K562 (cell line): ENCODE results near the gene LRRC25. TPM values are rescaled to one million over a fixed set of nuclear protein-coding genes. Genes with fewer than 3 reads are reported as not detected.

Experiments used
- ARID1B ChIP-seq: fragments of 450-650 bp; IDR thresholded peaks from 2 replicates; pipeline ENCODE4 v1.6.1; 2016; ENCODE audit warnings: antibody characterized with exemption, mild to moderate bottlenecking, inconsistent platforms
- ARID2 ChIP-seq: fragments of 450-650 bp; IDR thresholded peaks from 2 replicates; pipeline ENCODE4 v1.6.1; 2017; ENCODE audit warnings: antibody characterized with exemption, mild to moderate bottlenecking
- BACH1 ChIP-seq: fragments of 200-800 bp; sonication (Bioruptor generic); IDR thresholded peaks from 2 replicates; pipeline ENCODE4 v1.6.1; 2016; ENCODE audit warnings: missing genetic modification characterization, missing compliant biosample characterization
- ELF2 ChIP-seq: fragments of 250-450 bp; sonication (Bioruptor Pico); IDR thresholded peaks from 2 replicates; pipeline ENCODE4 v1.5.0; 2021; ENCODE audit warnings: mild to moderate bottlenecking
- GATAD2B ChIP-seq: fragments of 450-650 bp; IDR thresholded peaks from 2 replicates; pipeline ENCODE4 v1.6.1; 2017; ENCODE audit warnings: mild to moderate bottlenecking, borderline replicate concordance
- HCFC1 ChIP-seq: IDR thresholded peaks from 2 replicates; pipeline ENCODE4 v1.6.1; 2012; ENCODE audit warnings: low read depth, low read length, improper control_type of control experiment
- HMG20A ChIP-seq: fragments of 450-650 bp; formaldehyde crosslinking; conservative IDR thresholded peaks from 2 replicates; pipeline ENCODE4 v1.4.0; 2020; ENCODE audit warnings: mild to moderate bottlenecking, mixed read lengths
- IRF2 ChIP-seq: sonication (generic); formaldehyde crosslinking; IDR thresholded peaks from 2 replicates; pipeline ENCODE4 v1.8.1; 2022; ENCODE audit warnings: mild to moderate bottlenecking, missing genetic modification reagents
- MAZ ChIP-seq, 2 experiments: fragments of 450-650 bp in 1 of 2; sonication (generic) in 1 of 2; formaldehyde crosslinking; IDR thresholded peaks in 1 of 2; conservative IDR thresholded peaks in 1 of 2; 2 replicates each; pipeline versions ENCODE4 v1.4.0 to v1.5.0; 2020; ENCODE audit warnings: mild to moderate bottlenecking in 1 of 2, missing genetic modification reagents in 1 of 2
- MCM5 ChIP-seq: fragments of 450-650 bp; IDR thresholded peaks from 2 replicates; pipeline ENCODE4 v1.6.1; 2016; ENCODE audit warnings: low read depth
- PHF8 ChIP-seq: fragments of 200-600 bp; sonication (generic); IDR thresholded peaks from 2 replicates; pipeline ENCODE4 v1.6.1; 2012; ENCODE audit warnings: mixed run types, mild to moderate bottlenecking, inconsistent platforms, low read length, moderate library complexity, borderline replicate concordance
- RBBP5 ChIP-seq: fragments of 200-600 bp; sonication (generic); IDR thresholded peaks from 2 replicates; pipeline ENCODE4 v1.6.1; 2012; ENCODE audit warnings: borderline replicate concordance, mild to moderate bottlenecking, low read length, control low read depth, inconsistent platforms; ENCODE audit not compliant: insufficient read depth, poor library complexity, severe bottlenecking
- SMAD1 ChIP-seq: fragments of 150-350 bp; IDR thresholded peaks from 2 replicates; pipeline ENCODE4 v1.6.1; 2014; ENCODE audit warnings: low read length, low read depth; ENCODE audit not compliant: partially characterized antibody
- SMARCA4 ChIP-seq: fragments of 450-650 bp; IDR thresholded peaks from 2 replicates; pipeline ENCODE4 v1.6.1; 2016
- SREBF1 ChIP-seq: fragments of 150-350 bp; IDR thresholded peaks from 2 replicates; pipeline ENCODE4 v1.6.1; 2014; ENCODE audit warnings: antibody characterized with exemption, low read depth, low read length, borderline replicate concordance
- STAG1 ChIP-seq: sonication (generic); formaldehyde crosslinking; IDR thresholded peaks from 2 replicates; pipeline ENCODE4 v1.5.0; 2020; ENCODE audit warnings: missing genetic modification reagents, borderline replicate concordance
- TARDBP ChIP-seq: fragments of 450-650 bp; IDR thresholded peaks from 2 replicates; pipeline ENCODE4 v1.6.1; 2016
- ZNF324 ChIP-seq: fragments of 250-450 bp; sonication (Bioruptor Pico); IDR thresholded peaks from 2 replicates; pipeline ENCODE4 v1.4.0; 2020; ENCODE audit warnings: mild to moderate bottlenecking
- ZNF77 ChIP-seq: fragments of 250-450 bp; sonication (Bioruptor Pico); IDR thresholded peaks from 2 replicates; pipeline ENCODE4 v1.5.0; 2020
- ZZZ3 ChIP-seq: fragments of 450-650 bp; IDR thresholded peaks from 2 replicates; pipeline ENCODE4 v1.6.1; 2016; ENCODE audit warnings: antibody characterized with exemption, mild to moderate bottlenecking, moderate library complexity
- polyA plus RNA-seq, 8 experiments: library from polyadenylated mRNA; depleted of rRNA in 4 of 8; stranded (reverse) in 5 of 8; unstranded in 3 of 8; fragments of >200 nt; fragmentation: Nextera tagmentation in 2 of 8; fragmentation: Illumina TruSeq in 1 of 8; extraction: Ambion mirVana in 2 of 8; extraction: Trizol in 1 of 8; gene quantifications; 2 replicates each; pipeline versions ENCODE4 v1.2.1 to v1.2.3, GENCODE V29; 2011 to 2014; ENCODE audit warnings: inconsistent platforms in 1 of 8, missing spikeins in 1 of 8
- total RNA-seq, 7 experiments: library from RNA; depleted of rRNA in 6 of 7; stranded (reverse); fragments of >200 nt in 6 of 7; fragmentation: Illumina TruSeq in 2 of 7; extraction: Trizol in 2 of 7; gene quantifications; 2 replicates each; pipeline versions ENCODE4 v1.2.1 to v1.2.3, GENCODE V29; 2011 to 2021; ENCODE audit warnings: low replicate concordance in 1 of 7
- TF ChIP-seq, protein P1 (sequence below): sonication (generic); formaldehyde crosslinking; IDR thresholded peaks from 2 replicates; pipeline ENCODE4 v1.9.0; 2022; ENCODE audit warnings: mild to moderate bottlenecking, missing genetic modification reagents
- TF ChIP-seq, protein P2 (sequence below): fragments of 450-650 bp; IDR thresholded peaks from 2 replicates; pipeline ENCODE4 v1.6.1; 2017; ENCODE audit warnings: antibody characterized with exemption, mild to moderate bottlenecking
- TF ChIP-seq, protein P3 (sequence below): sonication (generic); formaldehyde crosslinking; IDR thresholded peaks from 2 replicates; pipeline ENCODE4 v1.8.1; 2023; ENCODE audit warnings: mild to moderate bottlenecking, missing genetic modification reagents, moderate library complexity
- TF ChIP-seq, protein P4 (sequence below): conservative IDR thresholded peaks from 2 replicates; pipeline ENCODE4 v1.6.1; 2011; ENCODE audit warnings: low read depth, mild to moderate bottlenecking, low read length; ENCODE audit not compliant: control insufficient read depth

Gene LRRC25
- total and polyA plus RNA-seq, 9 of the 15 experiments (the other 6 are each of a cell fraction or from before 2014, with no cell fraction given): 0.07 to 0.36 (median 0.10) TPM; not detected in 3

DNA sequence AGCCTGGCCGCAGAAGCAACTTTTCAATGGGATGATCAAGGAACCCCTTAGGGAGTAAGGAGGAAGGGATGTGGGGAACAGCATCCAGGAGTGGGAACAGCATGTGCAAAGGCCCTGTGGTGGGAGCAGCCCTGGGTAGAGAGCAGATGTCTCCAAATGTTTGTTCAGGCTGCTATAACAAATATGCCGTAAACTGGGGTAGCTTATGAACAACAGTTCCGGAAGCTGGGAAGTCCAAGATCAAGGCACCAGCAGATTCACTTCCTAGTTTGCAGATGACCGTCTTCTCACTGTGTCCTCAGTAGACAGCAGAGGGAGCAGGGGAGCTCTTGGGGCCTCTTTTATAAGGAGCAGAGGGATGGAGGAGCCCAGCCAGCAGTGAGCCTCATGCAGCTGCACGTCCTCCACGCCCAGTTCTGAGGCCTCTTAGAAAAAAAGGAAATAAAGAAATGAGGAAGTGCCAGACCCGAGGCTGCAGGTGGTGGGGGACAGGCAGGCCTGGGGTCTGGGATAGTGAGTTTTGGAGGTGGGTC lies 4.2 kb upstream of the LRRC25 start (continued):
- TF ChIP-seq SREBF1 (no peak), SMAD1 (no peak), TARDBP (no peak), IRF2 (no peak), MCM5 (no peak), STAG1 (CRISPR knock-in tag) (no peak), PHF8 (peak; percentile 32; the same call in 1 of the 2 replicates), RBBP5 (no peak), ZNF324 (no peak), HMG20A (CRISPR knock-in tag) (no peak), ARID2 (no peak), MAZ (CRISPR knock-in tag; conservative IDR thresholded peaks at IDR 0.05 in 1 of 2, IDR thresholded peaks at IDR 0.05 in 1 of 2) (peak in 1 of 2 experiments; percentile 62; a peak in 1 of 4 replicates), ELF2 (CRISPR knock-in tag) (0 out of 2 replicates have a peak, but pooled peaks have one; percentile 55), ZNF77 (no peak), BACH1 (tag) (no peak), HCFC1 (no peak), ARID1B (0 out of 2 replicates have a peak, but pooled peaks have one; percentile 18), SMARCA4 (no peak), GATAD2B (no peak), ZZZ3 (no peak)
- TF ChIP-seq, protein P1, sequence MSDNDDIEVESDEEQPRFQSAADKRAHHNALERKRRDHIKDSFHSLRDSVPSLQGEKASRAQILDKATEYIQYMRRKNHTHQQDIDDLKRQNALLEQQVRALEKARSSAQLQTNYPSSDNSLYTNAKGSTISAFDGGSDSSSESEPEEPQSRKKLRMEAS (CRISPR knock-in tag): peak; percentile 69
- TF ChIP-seq, protein P2, sequence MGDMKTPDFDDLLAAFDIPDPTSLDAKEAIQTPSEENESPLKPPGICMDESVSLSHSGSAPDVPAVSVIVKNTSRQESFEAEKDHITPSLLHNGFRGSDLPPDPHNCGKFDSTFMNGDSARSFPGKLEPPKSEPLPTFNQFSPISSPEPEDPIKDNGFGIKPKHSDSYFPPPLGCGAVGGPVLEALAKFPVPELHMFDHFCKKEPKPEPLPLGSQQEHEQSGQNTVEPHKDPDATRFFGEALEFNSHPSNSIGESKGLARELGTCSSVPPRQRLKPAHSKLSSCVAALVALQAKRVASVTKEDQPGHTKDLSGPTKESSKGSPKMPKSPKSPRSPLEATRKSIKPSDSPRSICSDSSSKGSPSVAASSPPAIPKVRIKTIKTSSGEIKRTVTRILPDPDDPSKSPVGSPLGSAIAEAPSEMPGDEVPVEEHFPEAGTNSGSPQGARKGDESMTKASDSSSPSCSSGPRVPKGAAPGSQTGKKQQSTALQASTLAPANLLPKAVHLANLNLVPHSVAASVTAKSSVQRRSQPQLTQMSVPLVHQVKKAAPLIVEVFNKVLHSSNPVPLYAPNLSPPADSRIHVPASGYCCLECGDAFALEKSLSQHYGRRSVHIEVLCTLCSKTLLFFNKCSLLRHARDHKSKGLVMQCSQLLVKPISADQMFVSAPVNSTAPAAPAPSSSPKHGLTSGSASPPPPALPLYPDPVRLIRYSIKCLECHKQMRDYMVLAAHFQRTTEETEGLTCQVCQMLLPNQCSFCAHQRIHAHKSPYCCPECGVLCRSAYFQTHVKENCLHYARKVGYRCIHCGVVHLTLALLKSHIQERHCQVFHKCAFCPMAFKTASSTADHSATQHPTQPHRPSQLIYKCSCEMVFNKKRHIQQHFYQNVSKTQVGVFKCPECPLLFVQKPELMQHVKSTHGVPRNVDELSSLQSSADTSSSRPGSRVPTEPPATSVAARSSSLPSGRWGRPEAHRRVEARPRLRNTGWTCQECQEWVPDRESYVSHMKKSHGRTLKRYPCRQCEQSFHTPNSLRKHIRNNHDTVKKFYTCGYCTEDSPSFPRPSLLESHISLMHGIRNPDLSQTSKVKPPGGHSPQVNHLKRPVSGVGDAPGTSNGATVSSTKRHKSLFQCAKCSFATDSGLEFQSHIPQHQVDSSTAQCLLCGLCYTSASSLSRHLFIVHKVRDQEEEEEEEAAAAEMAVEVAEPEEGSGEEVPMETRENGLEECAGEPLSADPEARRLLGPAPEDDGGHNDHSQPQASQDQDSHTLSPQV: no peak
- TF ChIP-seq, protein P3, sequence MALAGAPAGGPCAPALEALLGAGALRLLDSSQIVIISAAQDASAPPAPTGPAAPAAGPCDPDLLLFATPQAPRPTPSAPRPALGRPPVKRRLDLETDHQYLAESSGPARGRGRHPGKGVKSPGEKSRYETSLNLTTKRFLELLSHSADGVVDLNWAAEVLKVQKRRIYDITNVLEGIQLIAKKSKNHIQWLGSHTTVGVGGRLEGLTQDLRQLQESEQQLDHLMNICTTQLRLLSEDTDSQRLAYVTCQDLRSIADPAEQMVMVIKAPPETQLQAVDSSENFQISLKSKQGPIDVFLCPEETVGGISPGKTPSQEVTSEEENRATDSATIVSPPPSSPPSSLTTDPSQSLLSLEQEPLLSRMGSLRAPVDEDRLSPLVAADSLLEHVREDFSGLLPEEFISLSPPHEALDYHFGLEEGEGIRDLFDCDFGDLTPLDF (CRISPR knock-in tag): no peak
- TF ChIP-seq, protein P4, sequence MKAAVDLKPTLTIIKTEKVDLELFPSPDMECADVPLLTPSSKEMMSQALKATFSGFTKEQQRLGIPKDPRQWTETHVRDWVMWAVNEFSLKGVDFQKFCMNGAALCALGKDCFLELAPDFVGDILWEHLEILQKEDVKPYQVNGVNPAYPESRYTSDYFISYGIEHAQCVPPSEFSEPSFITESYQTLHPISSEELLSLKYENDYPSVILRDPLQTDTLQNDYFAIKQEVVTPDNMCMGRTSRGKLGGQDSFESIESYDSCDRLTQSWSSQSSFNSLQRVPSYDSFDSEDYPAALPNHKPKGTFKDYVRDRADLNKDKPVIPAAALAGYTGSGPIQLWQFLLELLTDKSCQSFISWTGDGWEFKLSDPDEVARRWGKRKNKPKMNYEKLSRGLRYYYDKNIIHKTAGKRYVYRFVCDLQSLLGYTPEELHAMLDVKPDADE: no peak
